Mesothelial cell of epicardium (in vitro differentiated cells): ENCODE results near the gene CHST15. TPM values are rescaled to one million over a fixed set of nuclear protein-coding genes. Genes with fewer than 3 reads are reported as not detected.
"Not testable (repeated sequence)": the region's sequence is repeated elsewhere in the genome, so short reads cannot be mapped to it uniquely, and the experiment has no call there.

ENCODE experiments used
- DNase-seq, 2 experiments: peaks; one replicate each; pipeline ENCODE4 v3.0.0; 2021; ENCODE audit warnings: low spot score in 2 of 2; ENCODE audit not compliant: unreplicated experiment in 2 of 2
- H3K27ac Mint-ChIP-seq: 2 replicates; pipeline ENCODE4 v1.8.0; 2021; ENCODE audit warnings: mixed read lengths
- H3K27me3 Mint-ChIP-seq: 2 replicates; pipeline ENCODE4 v1.8.0; 2021; ENCODE audit warnings: low read depth, mixed read lengths
- H3K36me3 Mint-ChIP-seq: 2 replicates; pipeline ENCODE4 v1.8.0; 2021; ENCODE audit warnings: mixed read lengths
- H3K4me1 Mint-ChIP-seq: 2 replicates; pipeline ENCODE4 v1.8.0; 2021; ENCODE audit warnings: mixed read lengths
- H3K4me3 Mint-ChIP-seq: 2 replicates; pipeline ENCODE4 v1.8.0; 2021; ENCODE audit warnings: mild to moderate bottlenecking, moderate library complexity, mixed read lengths
- H3K9me3 Mint-ChIP-seq: 2 replicates; pipeline ENCODE4 v1.8.0; 2021; ENCODE audit warnings: mixed read lengths
- total RNA-seq: library from RNA; stranded (reverse); gene quantifications from 3 replicates; pipeline ENCODE4 v1.2.1, GENCODE V29; 2021
- TF ChIP-seq, protein P1 (sequence below): fragments of 200-600 bp; sonication (generic); IDR thresholded peaks from one replicate; pipeline ENCODE4 v1.5.0; 2021; ENCODE audit warnings: antibody characterized with exemption; ENCODE audit not compliant: unreplicated experiment

Gene CHST15
- total RNA-seq, 1 donor from 2014 or later = 39.4 TPM

DNA sequence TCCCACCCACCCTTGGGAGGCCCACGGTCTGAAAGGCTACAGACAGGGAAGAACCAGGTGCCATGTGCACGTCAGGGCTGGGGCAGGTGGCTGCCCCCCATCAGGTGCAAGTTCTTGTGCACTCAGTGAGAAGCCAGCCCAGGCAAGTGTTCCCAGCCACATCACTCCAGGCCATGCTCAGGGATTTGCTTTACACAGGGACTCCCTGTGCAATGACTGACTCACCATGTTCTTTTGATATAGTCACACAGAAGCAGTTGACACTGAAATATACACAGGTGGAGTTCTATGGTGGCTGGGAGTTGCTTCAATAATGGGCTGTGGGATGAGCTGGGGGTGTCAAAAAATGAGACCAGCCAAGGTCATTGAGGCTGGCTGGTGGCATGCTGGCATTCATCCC lies 8.0 kb upstream of the CHST15 start:
- Mint-ChIP-seq H3K36me3 (no peaks in the 10 kb centered on the region), H3K27me3 (peaks cover 18% of the 10 kb centered on the region), H3K4me3 (no peak overlapping the region), H3K9me3 (peaks cover 5% of the 10 kb centered on the region), H3K27ac (no peak overlapping the region), H3K4me1 (peaks cover 17% of the 10 kb centered on the region)
- TF ChIP-seq, protein P1, sequence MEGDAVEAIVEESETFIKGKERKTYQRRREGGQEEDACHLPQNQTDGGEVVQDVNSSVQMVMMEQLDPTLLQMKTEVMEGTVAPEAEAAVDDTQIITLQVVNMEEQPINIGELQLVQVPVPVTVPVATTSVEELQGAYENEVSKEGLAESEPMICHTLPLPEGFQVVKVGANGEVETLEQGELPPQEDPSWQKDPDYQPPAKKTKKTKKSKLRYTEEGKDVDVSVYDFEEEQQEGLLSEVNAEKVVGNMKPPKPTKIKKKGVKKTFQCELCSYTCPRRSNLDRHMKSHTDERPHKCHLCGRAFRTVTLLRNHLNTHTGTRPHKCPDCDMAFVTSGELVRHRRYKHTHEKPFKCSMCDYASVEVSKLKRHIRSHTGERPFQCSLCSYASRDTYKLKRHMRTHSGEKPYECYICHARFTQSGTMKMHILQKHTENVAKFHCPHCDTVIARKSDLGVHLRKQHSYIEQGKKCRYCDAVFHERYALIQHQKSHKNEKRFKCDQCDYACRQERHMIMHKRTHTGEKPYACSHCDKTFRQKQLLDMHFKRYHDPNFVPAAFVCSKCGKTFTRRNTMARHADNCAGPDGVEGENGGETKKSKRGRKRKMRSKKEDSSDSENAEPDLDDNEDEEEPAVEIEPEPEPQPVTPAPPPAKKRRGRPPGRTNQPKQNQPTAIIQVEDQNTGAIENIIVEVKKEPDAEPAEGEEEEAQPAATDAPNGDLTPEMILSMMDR = no peak
- no peak for DNase-seq

GRCh38 chr10:124100651-124101050 lies 7.3 kb upstream of the CHST15 start:
- not testable (repeated sequence) for H3K4me1 Mint-ChIP-seq, H3K4me3 Mint-ChIP-seq, H3K27ac Mint-ChIP-seq, H3K36me3 Mint-ChIP-seq, H3K9me3 Mint-ChIP-seq, DNase-seq
- peaks cover 18% of the 10 kb centered on the region for H3K27me3 Mint-ChIP-seq

DNA sequence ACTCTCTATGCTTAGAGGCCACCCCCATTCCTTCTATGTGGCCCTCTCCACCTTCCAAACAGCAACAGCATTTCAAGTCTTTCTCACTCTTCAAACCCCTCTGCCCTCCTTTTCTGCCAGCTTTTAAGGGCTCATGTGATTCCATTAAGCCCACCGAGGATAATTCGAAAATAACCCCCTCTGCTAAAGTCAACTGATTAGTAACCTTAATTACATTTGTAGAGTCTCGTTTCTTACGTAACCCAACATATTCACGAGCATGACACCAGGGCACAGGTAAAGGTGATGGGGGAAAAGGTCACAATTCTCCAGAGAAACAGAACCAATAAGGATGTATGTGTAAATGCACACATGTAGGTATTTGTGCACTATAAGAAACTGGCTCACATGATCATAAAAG lies 6.7 kb upstream of the CHST15 start:
- DNase-seq = no peak
- TF ChIP-seq, protein P1 = no peak
- Mint-ChIP-seq H3K27me3 (peaks cover 18% of the 10 kb centered on the region), H3K36me3 (no peaks in the 10 kb centered on the region), H3K4me3 (no peak overlapping the region), H3K27ac (no peak overlapping the region), H3K4me1 (peaks cover 9% of the 10 kb centered on the region), H3K9me3 (peaks cover 7% of the 10 kb centered on the region)

GRCh38 chr10:124099604-124100003 lies 6.2 kb upstream of the CHST15 start:
- H3K4me3 Mint-ChIP-seq = no peak overlapping the region
- DNase-seq = no peak
- peaks cover 7% of the 10 kb centered on the region for H3K9me3 Mint-ChIP-seq
- peaks cover 12% of the 10 kb centered on the region for H3K4me1 Mint-ChIP-seq
- TF ChIP-seq, protein P1 = no peak
- no peak overlapping the region for H3K27ac Mint-ChIP-seq
- no peaks in the 10 kb centered on the region for H3K36me3 Mint-ChIP-seq
- peaks cover 18% of the 10 kb centered on the region for H3K27me3 Mint-ChIP-seq

DNA sequence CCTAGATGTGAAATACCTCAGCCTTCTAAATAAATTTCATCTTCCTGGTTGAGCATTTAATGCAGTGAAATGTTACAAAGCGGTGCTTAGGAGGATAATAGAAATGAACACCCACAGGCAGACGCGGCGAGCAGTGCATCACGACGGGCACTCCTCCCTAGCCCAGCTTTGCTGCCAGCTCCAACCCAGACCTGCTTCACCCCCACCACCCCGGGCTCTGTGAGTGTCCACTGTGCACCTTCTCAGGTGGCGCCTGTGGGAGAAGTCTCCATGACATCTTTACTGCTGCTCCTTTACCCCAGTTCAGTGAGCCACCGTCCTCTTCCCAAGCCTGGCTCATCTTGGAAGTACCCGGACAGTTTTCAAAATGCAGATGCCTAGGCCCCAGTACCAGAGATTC lies 5.2 kb upstream of the CHST15 start:
- Mint-ChIP-seq H3K36me3 (no peaks in the 10 kb centered on the region), H3K27ac (no peak overlapping the region), H3K9me3 (peaks cover 7% of the 10 kb centered on the region), H3K4me3 (no peak overlapping the region), H3K27me3 (peaks cover 18% of the 10 kb centered on the region), H3K4me1 (peaks cover 15% of the 10 kb centered on the region)
- TF ChIP-seq, protein P1 = no peak
- no peak for DNase-seq

DNA sequence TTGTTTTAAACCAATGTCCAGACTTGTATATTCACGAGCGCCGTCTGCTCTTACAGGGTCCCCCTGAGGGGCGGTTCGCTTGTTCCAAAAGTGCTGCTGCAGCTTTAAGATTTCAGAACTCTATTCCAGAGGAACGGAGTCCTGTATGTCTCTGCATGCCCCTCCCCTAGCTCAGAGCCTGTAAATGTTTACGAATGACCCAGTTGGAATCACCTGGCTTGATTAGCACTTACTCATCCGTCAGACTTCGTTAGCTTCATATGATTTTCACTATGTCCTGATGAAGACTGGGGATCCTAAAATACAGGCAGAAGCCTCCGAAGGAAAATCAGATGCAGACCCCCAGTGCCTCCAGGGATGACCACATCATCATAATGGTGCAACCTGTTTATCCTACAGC lies 4.5 kb upstream of the CHST15 start:
- no peak for DNase-seq
- Mint-ChIP-seq H3K4me1 (peaks cover 15% of the 10 kb centered on the region), H3K27ac (no peak overlapping the region), H3K27me3 (peaks cover 18% of the 10 kb centered on the region), H3K4me3 (no peak overlapping the region), H3K36me3 (no peaks in the 10 kb centered on the region), H3K9me3 (peaks cover 7% of the 10 kb centered on the region)
- TF ChIP-seq, protein P1 = no peak
